ENCODE data around the gene LRRK1.

- TF ChIP-seq CTCF (IDR thresholded peaks at IDR 0.05): no peak
- TF ChIP-seq POLR2A (IDR thresholded peaks at IDR 0.05): no peak
These were observed 173.7 kb downstream of the LRRK1 start for GRCh38 chr15:101092867-101093202.

Measured in uterus (tissue), 2 donors.